Memory B cell (primary cell): Measurements from ENCODE around the gene UBE2E2.
A peak's percentile ranks its signal among the peaks of the same experiment; 100 is the strongest.

ENCODE experiments used
- ATAC-seq: fragments of 150-1000 bp; cut with Tn5 transposase; 2 replicates; pipeline ENCODE4 v1.10.0; 2021; ENCODE audit warnings: low read depth, mild to moderate bottlenecking, moderate library complexity
- DNase-seq, 2 donors: peaks; one replicate each; pipeline ENCODE4 v3.0.0; 2022; ENCODE audit warnings: low spot score in 2 of 2
- H3K27ac Mint-ChIP-seq: one replicate; pipeline ENCODE4 v1.8.0; 2022; ENCODE audit warnings: mild to moderate bottlenecking, moderate library complexity, mixed read lengths
- H3K27me3 Mint-ChIP-seq: one replicate; pipeline ENCODE4 v1.8.0; 2022; ENCODE audit warnings: mixed read lengths
- H3K36me3 Mint-ChIP-seq: one replicate; pipeline ENCODE4 v1.8.0; 2022; ENCODE audit warnings: mild to moderate bottlenecking, mixed read lengths
- H3K4me1 Mint-ChIP-seq: one replicate; pipeline ENCODE4 v1.8.0; 2022; ENCODE audit warnings: mixed read lengths
- H3K4me3 Mint-ChIP-seq: one replicate; pipeline ENCODE4 v1.8.0; 2022; ENCODE audit warnings: mild to moderate bottlenecking, moderate library complexity, mixed read lengths
- H3K9me3 Mint-ChIP-seq: one replicate; pipeline ENCODE4 v1.8.0; 2022; ENCODE audit warnings: mixed read lengths

UBE2E2 gene

DNA sequence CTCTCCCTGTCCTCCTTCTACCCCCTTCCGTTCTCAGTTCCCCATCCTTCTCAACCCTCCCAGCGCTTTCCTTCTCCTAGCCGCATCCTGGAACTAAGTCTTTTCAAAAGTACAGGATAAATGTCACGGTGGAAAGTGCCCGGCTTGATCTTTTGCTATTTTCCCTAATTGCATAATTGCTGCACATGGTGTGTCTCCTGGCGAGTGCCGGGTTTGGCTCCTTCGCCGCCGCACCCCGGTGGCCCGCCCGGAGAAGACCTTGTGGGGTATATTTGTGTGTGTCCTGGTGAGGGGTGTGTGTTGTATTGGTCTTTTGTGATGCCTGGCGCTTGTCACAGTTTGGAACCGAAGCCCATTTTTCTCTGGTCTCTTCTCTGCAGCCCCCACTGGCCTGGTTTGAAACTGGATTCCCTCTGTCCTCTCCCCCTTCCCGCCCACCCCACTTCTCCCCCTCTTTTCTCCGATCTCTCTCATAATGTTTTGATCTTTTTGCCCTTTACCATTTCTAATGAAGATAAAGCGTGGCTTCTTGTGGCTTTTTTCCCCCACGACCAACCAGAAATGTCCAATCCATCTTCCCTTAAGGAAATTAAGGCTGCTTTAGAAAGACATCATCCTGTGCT is 692 bp downstream of the UBE2E2 start:
- peak overlapping the region; percentile 96 for H3K27ac Mint-ChIP-seq
- peaks cover 5% of the 10 kb centered on the region for H3K36me3 Mint-ChIP-seq
- peak in 1 of 2 donors; percentile 39 for DNase-seq

DNA sequence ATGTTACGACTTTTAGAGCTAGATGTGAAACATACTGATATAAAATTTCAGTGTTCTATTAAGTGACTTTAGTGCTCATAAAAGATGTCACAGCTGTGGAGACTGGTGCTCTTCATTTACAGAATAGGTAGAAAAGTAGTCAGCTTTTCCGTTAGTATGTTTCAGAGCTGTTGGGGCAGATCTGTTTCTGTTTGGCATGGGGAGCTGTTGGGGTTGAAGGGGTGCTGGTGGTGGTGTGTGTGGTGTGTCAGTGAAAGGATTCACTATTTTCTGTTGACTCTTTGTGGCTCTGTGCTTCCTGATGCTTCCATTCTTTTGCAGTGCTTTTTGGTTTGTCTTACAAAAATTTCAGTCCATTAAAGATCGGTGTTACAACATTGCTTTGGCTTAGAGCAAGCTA is 3.2 kb downstream of the UBE2E2 start:
- ATAC-seq, result no peak
- no peaks in the 10 kb centered on the region for H3K9me3 Mint-ChIP-seq
- no peak overlapping the region for H3K27ac Mint-ChIP-seq

More for the DNA sequence above, 692 bp downstream of the UBE2E2 start:
- Mint-ChIP-seq H3K27me3 (no peaks in the 10 kb centered on the region), H3K4me3 (peak overlapping the region; percentile 100), H3K4me1 (peaks cover 32% of the 10 kb centered on the region), H3K9me3 (no peaks in the 10 kb centered on the region)
- no peak for ATAC-seq

DNA sequence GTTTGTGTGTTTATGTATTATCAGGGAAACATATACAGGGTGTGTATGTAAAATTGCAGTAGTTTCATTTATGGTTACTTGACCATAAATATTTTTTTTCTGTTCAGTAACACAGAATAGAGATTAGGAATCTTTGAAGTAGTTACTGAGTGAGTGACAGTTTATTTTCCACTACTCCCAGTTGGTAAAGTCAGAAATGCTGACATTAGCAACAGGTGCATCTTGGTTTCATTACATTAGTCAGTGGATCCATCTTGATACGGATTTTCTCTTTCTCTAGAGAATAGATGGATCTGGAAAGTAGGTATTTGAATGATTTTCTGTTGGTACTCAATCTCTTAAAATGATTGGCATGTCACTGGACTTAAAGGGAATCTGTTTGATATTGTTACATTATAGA is 6.0 kb downstream of the UBE2E2 start:
- DNase-seq (no peak), ATAC-seq (no peak)
- H3K27me3 Mint-ChIP-seq, result no peaks in the 10 kb centered on the region
- H3K4me1 Mint-ChIP-seq, result peaks cover 30% of the 10 kb centered on the region
- no peak overlapping the region for H3K27ac Mint-ChIP-seq
- H3K9me3 Mint-ChIP-seq, result no peaks in the 10 kb centered on the region
- no peak overlapping the region for H3K4me3 Mint-ChIP-seq
- H3K36me3 Mint-ChIP-seq, result no peaks in the 10 kb centered on the region

More for the DNA sequence above, 3.2 kb downstream of the UBE2E2 start:
- H3K27me3 Mint-ChIP-seq, result no peaks in the 10 kb centered on the region
- no peak overlapping the region for H3K4me3 Mint-ChIP-seq
- H3K4me1 Mint-ChIP-seq, result peaks cover 32% of the 10 kb centered on the region
- H3K36me3 Mint-ChIP-seq, result peaks cover 5% of the 10 kb centered on the region
- DNase-seq, result no peak

DNA sequence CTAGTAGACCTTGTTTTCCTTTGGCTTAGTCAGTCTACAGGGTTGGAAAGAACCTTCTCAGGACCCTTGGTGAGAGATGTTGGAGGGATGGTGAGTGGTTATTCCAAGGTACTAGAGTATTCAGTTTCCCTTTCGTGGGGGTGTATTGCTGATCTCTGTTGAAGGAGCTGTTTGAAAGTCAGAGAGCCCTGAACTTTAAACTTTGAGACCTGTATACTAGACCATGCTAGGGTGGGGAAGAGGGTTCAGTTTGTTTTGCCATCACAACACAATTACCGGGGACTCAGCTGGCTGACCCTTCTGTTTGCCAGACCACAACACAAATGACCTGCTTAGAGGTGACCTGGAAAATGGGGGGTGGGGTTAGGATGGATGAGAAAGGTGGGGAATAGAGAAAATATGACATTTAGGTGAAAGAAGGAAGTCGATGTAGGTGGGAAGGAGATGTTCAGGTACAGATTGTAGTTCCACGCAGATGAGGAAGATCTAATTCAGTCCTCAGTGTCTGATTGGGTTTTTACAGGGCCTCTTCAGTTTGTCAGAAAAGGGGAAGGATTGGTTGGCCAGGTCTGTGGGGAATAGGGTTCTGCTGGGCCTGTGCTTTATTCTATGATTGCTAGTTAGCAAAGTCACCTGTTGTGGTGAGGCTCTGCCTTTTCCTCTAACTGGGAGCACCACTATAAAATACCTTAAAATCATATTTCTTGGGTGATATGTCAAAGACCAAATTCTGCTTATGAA is 6.8 kb downstream of the UBE2E2 start:
- H3K9me3 Mint-ChIP-seq, result no peaks in the 10 kb centered on the region
- peak in 1 of 2 donors; percentile 41 for DNase-seq
- H3K4me3 Mint-ChIP-seq, result peak overlapping the region; percentile 28

DNA sequence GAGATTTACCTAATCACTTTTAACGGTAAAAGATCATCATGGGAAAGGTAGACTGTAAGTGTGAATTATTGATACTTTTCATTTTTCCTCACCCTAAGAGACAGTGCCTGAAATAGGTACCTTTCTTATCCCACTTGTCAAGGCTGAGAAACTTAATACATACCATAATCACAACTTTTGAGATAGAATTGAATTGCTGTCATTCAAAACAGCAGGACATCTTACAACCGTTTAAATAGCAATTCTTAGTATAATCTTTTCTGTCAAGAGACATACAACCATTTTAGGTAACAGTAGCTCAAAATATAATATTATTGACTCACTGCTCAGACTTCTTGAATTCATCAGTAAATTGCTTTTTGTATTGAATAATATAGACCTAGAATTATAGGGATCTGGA is 10.7 kb downstream of the UBE2E2 start:
- Mint-ChIP-seq H3K27me3 (no peaks in the 10 kb centered on the region), H3K9me3 (no peaks in the 10 kb centered on the region), H3K4me3 (no peak overlapping the region), H3K27ac (no peak overlapping the region), H3K36me3 (peaks cover 3% of the 10 kb centered on the region), H3K4me1 (peaks cover 20% of the 10 kb centered on the region)
- DNase-seq (no peak), ATAC-seq (no peak)

More for the DNA sequence above, 6.8 kb downstream of the UBE2E2 start:
- peak; percentile 99 for ATAC-seq
- no peaks in the 10 kb centered on the region for H3K27me3 Mint-ChIP-seq
- peaks cover 24% of the 10 kb centered on the region for H3K4me1 Mint-ChIP-seq
- H3K27ac Mint-ChIP-seq, result peak overlapping the region; percentile 82
- no peaks in the 10 kb centered on the region for H3K36me3 Mint-ChIP-seq

DNA sequence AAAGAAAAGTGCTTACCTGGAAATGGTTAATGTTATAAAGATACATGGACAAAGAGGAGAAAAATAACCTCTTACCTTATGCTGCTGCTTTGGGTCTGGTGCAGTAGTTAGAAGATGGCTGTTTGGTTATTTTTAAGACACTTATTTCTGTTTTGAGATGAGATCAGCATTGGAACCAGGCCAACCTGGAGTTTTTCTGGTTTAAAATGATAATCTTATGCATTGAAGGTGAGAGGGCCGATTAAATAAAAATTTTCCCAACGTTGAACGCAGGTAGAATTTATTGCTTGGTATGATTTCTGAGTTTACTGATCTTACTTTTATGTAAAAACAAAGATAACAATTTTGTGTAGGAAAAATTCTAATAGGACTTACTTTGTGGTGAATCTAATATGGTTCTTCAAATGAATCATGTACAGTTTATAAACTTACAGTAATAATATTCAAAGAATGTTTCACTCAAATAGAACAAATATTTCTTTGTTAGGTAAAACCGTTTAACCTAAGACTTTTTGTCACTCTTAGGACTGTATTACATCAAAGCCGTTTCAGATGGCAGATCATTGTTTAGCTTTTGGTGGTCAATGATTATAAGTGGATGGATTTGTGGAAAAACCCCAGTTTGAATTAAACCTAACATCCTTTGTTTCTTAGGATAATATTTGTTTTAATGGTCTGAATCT is 14.9 kb downstream of the UBE2E2 start:
- peaks cover 1% of the 10 kb centered on the region for H3K9me3 Mint-ChIP-seq
- H3K27ac Mint-ChIP-seq, result no peak overlapping the region
- no peak for ATAC-seq
- H3K36me3 Mint-ChIP-seq, result peaks cover 5% of the 10 kb centered on the region
- H3K27me3 Mint-ChIP-seq, result no peaks in the 10 kb centered on the region
- no peak for DNase-seq
- H3K4me3 Mint-ChIP-seq, result no peak overlapping the region
- peaks cover 32% of the 10 kb centered on the region for H3K4me1 Mint-ChIP-seq

DNA sequence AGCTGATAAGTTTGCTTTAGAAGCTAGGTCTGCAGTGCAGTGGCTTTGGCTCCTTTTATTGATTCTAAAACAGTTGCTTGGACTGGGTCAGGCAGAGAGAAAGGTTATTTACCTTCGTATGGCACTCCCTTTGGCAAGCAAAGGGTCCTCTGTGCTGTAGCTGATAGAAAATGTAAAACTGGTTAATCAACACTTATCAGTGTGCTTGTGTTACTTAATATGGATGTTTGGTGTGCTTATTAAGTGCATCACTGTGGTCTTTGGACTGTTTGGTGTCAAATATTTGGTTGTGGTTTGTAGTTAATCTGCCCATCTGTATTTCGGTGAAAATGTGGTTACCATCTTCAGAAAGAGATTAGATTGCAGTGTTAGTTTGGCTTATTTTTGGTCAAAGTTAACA is 16.0 kb downstream of the UBE2E2 start:
- DNase-seq, result no peak
- ATAC-seq, result no peak
- Mint-ChIP-seq H3K27ac (peak overlapping the region; percentile 64), H3K4me1 (peaks cover 38% of the 10 kb centered on the region), H3K27me3 (no peaks in the 10 kb centered on the region), H3K36me3 (peaks cover 5% of the 10 kb centered on the region), H3K9me3 (peaks cover 4% of the 10 kb centered on the region), H3K4me3 (peak overlapping the region; percentile 24)

DNA sequence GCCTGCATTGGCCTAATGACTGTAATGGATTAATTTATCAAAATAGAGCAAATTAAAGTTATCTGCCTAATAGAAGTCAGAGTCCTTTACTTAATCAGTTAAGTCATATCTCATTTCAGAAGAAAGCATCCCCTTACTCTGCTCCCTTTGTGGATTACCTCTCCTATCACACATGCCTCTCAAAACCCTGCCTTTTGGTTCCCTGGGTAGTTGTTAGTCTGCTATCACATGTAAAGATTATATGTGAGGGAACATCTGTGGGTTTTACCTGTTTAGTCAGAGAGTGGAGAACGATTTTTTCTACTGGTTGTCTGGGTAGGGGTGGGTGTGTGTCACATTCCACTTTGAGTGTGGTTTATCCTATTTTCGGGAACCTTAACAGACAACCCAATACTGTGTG is 16.4 kb downstream of the UBE2E2 start:
- Mint-ChIP-seq H3K9me3 (peaks cover 5% of the 10 kb centered on the region), H3K36me3 (peaks cover 8% of the 10 kb centered on the region), H3K4me1 (peaks cover 38% of the 10 kb centered on the region), H3K27me3 (no peaks in the 10 kb centered on the region), H3K4me3 (peak overlapping the region; percentile 30), H3K27ac (peak overlapping the region; percentile 64)
- DNase-seq (no peak), ATAC-seq (no peak)

DNA sequence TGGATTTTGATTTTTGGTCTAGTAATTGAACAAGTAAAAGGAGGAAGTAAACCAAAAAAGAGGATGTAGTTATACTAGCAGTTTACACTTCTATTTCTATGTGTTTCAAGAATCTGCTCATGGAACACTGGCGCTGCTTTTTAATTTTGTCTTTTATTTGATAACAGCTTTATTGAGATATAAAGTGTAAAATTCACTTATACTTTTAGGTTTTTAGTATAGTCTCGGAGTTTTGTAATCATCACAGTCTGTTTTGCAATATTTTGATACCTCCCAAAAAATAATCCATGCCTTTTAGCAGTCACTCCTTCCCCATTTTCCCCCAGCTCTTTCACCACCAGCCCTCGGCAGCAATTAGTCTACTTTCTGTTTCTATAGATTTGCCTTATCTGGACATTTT is 18.0 kb downstream of the UBE2E2 start:
- ATAC-seq (peak; percentile 85), DNase-seq (peak in 1 of 2 donors; percentile 3)
- Mint-ChIP-seq H3K4me3 (peak overlapping the region; percentile 65), H3K27me3 (no peaks in the 10 kb centered on the region), H3K36me3 (peaks cover 10% of the 10 kb centered on the region), H3K9me3 (peaks cover 5% of the 10 kb centered on the region), H3K27ac (peak overlapping the region; percentile 39), H3K4me1 (peaks cover 32% of the 10 kb centered on the region)

DNA sequence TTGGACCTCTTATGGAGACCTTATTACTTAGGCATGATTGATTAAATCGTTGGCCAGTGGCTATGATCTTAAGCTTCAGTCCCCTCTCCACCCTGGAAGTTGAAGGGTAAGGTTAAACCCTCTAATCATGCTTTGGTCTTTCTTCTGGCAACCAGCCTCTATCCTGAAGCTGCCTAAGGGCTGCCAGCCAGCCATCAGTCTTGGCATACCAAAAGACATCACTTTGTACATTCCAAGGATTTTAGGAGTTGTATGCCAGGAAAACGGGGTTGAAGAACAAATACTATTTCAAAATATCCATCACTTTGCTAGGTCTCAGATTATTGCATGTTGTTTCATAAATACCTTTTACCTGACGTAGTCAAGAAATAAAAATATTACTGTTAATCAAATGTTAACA is 28.9 kb downstream of the UBE2E2 start:
- H3K9me3 Mint-ChIP-seq, result peaks cover 2% of the 10 kb centered on the region
- H3K27ac Mint-ChIP-seq, result no peak overlapping the region
- DNase-seq (no peak), ATAC-seq (no peak)
- peaks cover 34% of the 10 kb centered on the region for H3K4me1 Mint-ChIP-seq
- H3K36me3 Mint-ChIP-seq, result no peaks in the 10 kb centered on the region
- no peak overlapping the region for H3K4me3 Mint-ChIP-seq
- H3K27me3 Mint-ChIP-seq, result no peaks in the 10 kb centered on the region

DNA sequence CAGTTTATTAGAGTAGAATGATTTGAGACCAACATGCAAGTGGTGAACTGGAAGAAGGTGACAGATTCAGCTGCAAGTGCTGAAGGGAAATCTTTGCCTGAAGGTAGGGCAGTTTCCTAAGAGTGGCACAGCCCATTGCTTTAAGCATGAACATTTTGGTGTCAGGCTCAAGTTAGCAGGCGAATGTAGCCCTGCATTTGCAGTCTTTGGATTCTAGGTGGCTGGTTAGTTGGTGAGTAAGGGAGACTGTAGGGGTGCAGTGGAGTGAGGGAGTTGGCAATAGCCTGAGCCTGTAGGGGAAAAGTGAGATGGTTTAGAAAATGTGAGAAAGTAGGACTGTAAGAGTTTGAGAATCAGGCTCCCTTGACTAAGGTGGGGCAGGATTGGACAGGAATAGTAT is 29.7 kb downstream of the UBE2E2 start:
- DNase-seq (no peak), ATAC-seq (no peak)
- Mint-ChIP-seq H3K4me1 (peaks cover 34% of the 10 kb centered on the region), H3K27me3 (no peaks in the 10 kb centered on the region), H3K27ac (no peak overlapping the region), H3K36me3 (no peaks in the 10 kb centered on the region), H3K9me3 (peaks cover 2% of the 10 kb centered on the region), H3K4me3 (no peak overlapping the region)

DNA sequence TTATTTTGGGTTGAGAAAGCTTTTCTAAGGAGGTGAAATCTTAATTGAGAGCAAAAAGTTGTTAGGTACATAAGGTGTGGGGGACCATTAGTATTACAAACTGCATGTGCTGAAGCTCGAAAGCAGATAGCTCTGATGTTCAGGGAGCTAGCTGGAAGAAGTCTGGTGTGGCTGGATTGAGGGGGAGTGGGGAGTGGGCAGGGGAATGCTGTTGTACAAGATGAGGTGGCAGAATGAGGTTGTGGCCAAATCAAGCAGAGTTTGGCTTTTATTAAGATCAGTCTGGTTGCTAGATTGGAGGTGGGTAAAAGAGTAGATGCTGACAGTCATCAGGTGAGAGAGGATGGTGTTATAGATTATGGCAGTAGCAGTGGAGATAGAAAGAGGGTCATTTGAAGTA is 32.1 kb downstream of the UBE2E2 start:
- ATAC-seq, result no peak
- no peaks in the 10 kb centered on the region for H3K27me3 Mint-ChIP-seq

DNA sequence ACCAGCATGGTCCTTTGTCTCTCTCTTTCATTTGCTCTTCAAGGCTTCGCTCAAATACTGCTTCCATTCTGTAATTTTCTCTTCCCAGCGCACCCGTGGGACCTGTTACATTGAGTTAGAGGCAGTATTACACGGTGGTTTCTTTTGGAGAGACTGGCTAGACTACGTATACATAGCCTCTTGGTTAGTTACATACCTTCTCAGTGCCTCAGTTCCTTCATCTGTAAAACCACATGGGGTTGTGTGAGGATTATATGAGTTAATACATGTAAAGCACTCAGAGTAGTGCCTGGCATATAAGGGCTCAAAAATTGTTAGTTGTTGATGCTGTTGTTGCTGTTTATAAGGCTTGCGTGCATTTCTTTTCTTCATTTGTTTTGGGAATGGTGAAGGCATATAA is 33.8 kb downstream of the UBE2E2 start:
- Mint-ChIP-seq H3K27ac (no peak overlapping the region), H3K4me3 (no peak overlapping the region), H3K4me1 (peaks cover 46% of the 10 kb centered on the region), H3K27me3 (no peaks in the 10 kb centered on the region), H3K9me3 (peaks cover 2% of the 10 kb centered on the region), H3K36me3 (no peaks in the 10 kb centered on the region)
- DNase-seq (no peak), ATAC-seq (no peak)

More for the DNA sequence above, 32.1 kb downstream of the UBE2E2 start:
- no peak overlapping the region for H3K4me3 Mint-ChIP-seq
- DNase-seq, result no peak
- H3K9me3 Mint-ChIP-seq, result peaks cover 2% of the 10 kb centered on the region
- no peak overlapping the region for H3K27ac Mint-ChIP-seq
- peaks cover 38% of the 10 kb centered on the region for H3K4me1 Mint-ChIP-seq
- no peaks in the 10 kb centered on the region for H3K36me3 Mint-ChIP-seq

DNA sequence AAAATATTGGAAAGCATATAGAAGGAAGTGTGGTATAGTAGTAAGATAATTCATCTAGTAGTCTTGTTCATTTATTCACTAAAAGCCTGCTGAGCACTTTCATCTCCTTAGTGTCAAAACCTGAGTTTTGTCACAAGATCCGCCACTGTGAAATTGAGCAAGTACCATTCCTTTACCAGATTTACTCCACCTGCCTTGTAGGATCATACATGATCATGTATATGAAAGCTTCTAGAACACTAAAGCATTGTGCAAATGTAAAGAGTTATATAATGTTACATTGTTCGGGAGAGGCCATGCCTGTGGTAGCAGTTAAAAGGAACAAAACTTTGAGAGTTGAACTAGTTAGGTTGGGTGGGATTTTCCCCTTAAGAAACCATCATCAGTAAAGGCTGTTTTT is 35.0 kb downstream of the UBE2E2 start:
- Mint-ChIP-seq H3K36me3 (no peaks in the 10 kb centered on the region), H3K27me3 (no peaks in the 10 kb centered on the region), H3K4me1 (peaks cover 42% of the 10 kb centered on the region), H3K4me3 (no peak overlapping the region), H3K27ac (no peak overlapping the region), H3K9me3 (peaks cover 2% of the 10 kb centered on the region)
- DNase-seq, result no peak
- ATAC-seq, result no peak
